Gastrocnemius medialis (tissue), 4 donors: ENCODE measurements around the gene CDK2AP2. TPM values are rescaled to one million over a fixed set of nuclear protein-coding genes. Genes with fewer than 3 reads are reported as not detected.

ENCODE experiments used
- ATAC-seq, 2 donors: fragments of 150-250 bp; one replicate each; pipeline ENCODE4 v1.9.1; 2016
- DNase-seq, 2 donors: peaks; one replicate each; pipeline ENCODE4 v3.0.0-alpha.2; 2019
- H3K27ac ChIP-seq, 4 donors: fragments of 200-600 bp; sonication (generic); 1 replicate in 1 of 4; 2 replicates in 3 of 4; pipeline ENCODE4 v1.5.1; 2016 to 2018; ENCODE audit warnings: mild to moderate bottlenecking in 2 of 4, moderate library complexity in 1 of 4
- H3K27me3 ChIP-seq, 3 donors: fragments of 200-600 bp; sonication (generic) in 2 of 3; 1 replicate in 1 of 3; 2 replicates in 2 of 3; pipeline versions ENCODE4 v1.5.1 to v1.6.0; 2016 to 2019; ENCODE audit warnings: mild to moderate bottlenecking in 1 of 3, moderate library complexity in 1 of 3
- H3K36me3 ChIP-seq, 2 donors: fragments of 200-600 bp; sonication (generic) in 1 of 2; one replicate each; pipeline ENCODE4 v1.5.1; 2017 to 2018
- H3K4me1 ChIP-seq, 2 donors: fragments of 200-600 bp; sonication (generic) in 1 of 2; one replicate each; pipeline ENCODE4 v1.5.1; 2016 to 2017; ENCODE audit warnings: mild to moderate bottlenecking in 2 of 2
- H3K4me3 ChIP-seq, 4 donors: fragments of 200-600 bp; sonication (generic) in 3 of 4; 1 replicate in 1 of 4; 2 replicates in 3 of 4; pipeline ENCODE4 v1.5.1; 2016 to 2019; ENCODE audit warnings: mild to moderate bottlenecking in 2 of 4
- H3K9me3 ChIP-seq, 3 donors: fragments of 200-600 bp; sonication (generic) in 2 of 3; 1 replicate in 1 of 3; 2 replicates in 2 of 3; pipeline ENCODE4 v1.5.1; 2016 to 2019
- CTCF ChIP-seq, 5 experiments: fragments of 450-650 bp in 3 of 5; fragments of 200-600 bp in 2 of 5; sonication (generic) in 2 of 5; IDR thresholded peaks in 4 of 5; conservative IDR thresholded peaks in 1 of 5; 1 replicate in 4 of 5; 2 replicates in 1 of 5; pipeline ENCODE4 v1.5.1; 2016 to 2019; ENCODE audit warnings: antibody characterized with exemption in 5 of 5, mild to moderate bottlenecking in 3 of 5, moderate library complexity in 3 of 5
- POLR2A ChIP-seq, 2 donors: fragments of 450-650 bp; IDR thresholded peaks; one replicate each; pipeline ENCODE4 v1.6.1; 2017; ENCODE audit warnings: antibody characterized with exemption in 2 of 2, mild to moderate bottlenecking in 2 of 2, moderate library complexity in 2 of 2
- in situ Hi-C, 4 donors: fragments of 200-750 bp; cut with MboI; loops; one replicate each; pipeline versions ENCODE4 v1.15.0 to v1.8.0; 2017; ENCODE audit warnings: low sequenced_read_pairs in 4 of 4
- intact Hi-C: fragments of 100-400 bp; cut with DNase I; formaldehyde crosslinking; loops from one replicate; pipeline ENCODE4 v1.15.1; 2023; ENCODE audit warnings: low total_unique reads
- total RNA-seq, 4 donors: library from RNA; depleted of rRNA; stranded (reverse); fragments of >200 nt; gene quantifications; one replicate each; pipeline versions ENCODE4 v1.1.0 to v1.2.3, GENCODE V29; 2016

CDK2AP2 gene
- total RNA-seq, 4 donors from 2014 or later: 24.1 to 47.5 (median 37.3) TPM

- in situ Hi-C loops: no loop called here
- H3K4me3 ChIP-seq: no peak overlapping the region
Measured at GRCh38 chr11:67525275-67525976, 17.5 kb upstream of the CDK2AP2 start.

GRCh38 chr11:67524480-67524808, 16.5 kb upstream of the CDK2AP2 start:
- Histone ChIP-seq H3K4me3 (no peak overlapping the region), H3K36me3 (no peaks in the 10 kb centered on the region), H3K27me3 (peaks cover 0 to 4% (median 4%) of the 10 kb centered on the region in 3 donors), H3K27ac (no peak overlapping the region), H3K9me3 (no peaks in the 10 kb centered on the region), H3K4me1 (no peaks in the 10 kb centered on the region)
- TF ChIP-seq POLR2A (IDR thresholded peaks at IDR 0.05): no peak
- no peak for TF ChIP-seq CTCF (IDR thresholded peaks at IDR 0.05 in 4 of 5, conservative IDR thresholded peaks at IDR 0.05 in 1 of 5)
- DNase-seq (no peak), ATAC-seq (no peak)
- intact Hi-C loops: no loop called here
- in situ Hi-C loops: no loop called here

More at GRCh38 chr11:67525275-67525976, 17.5 kb upstream of the CDK2AP2 start:
- Histone ChIP-seq H3K9me3 (no peaks in the 10 kb centered on the region), H3K27me3 (peaks cover 0 to 4% (median 4%) of the 10 kb centered on the region in 3 donors), H3K27ac (no peak overlapping the region), H3K4me1 (no peaks in the 10 kb centered on the region), H3K36me3 (no peaks in the 10 kb centered on the region)
- intact Hi-C loops: no loop called here
- ATAC-seq: no peak
- TF ChIP-seq CTCF (IDR thresholded peaks at IDR 0.05 in 4 of 5, conservative IDR thresholded peaks at IDR 0.05 in 1 of 5) (no peak), POLR2A (IDR thresholded peaks at IDR 0.05) (no peak)
- no peak for DNase-seq

- Histone ChIP-seq H3K27me3 (peaks cover 0 to 4% (median 4%) of the 10 kb centered on the region in 3 donors), H3K27ac (no peak overlapping the region), H3K4me3 (no peak overlapping the region), H3K4me1 (no peaks in the 10 kb centered on the region), H3K36me3 (no peaks in the 10 kb centered on the region), H3K9me3 (no peaks in the 10 kb centered on the region)
- TF ChIP-seq CTCF (IDR thresholded peaks at IDR 0.05 in 4 of 5, conservative IDR thresholded peaks at IDR 0.05 in 1 of 5) (no peak), POLR2A (IDR thresholded peaks at IDR 0.05) (no peak)
- in situ Hi-C loops (no loop called here), intact Hi-C loops (no loop called here)
- ATAC-seq (no peak), DNase-seq (no peak)
Measured at GRCh38 chr11:67523556-67524479, 15.9 kb upstream of the CDK2AP2 start.

GRCh38 chr11:67522844-67523555, 15.0 kb upstream of the CDK2AP2 start, which contains the start of gene CABP2:
Gene CABP2, minus strand, starts transcription at chr11:67523446. Its CDS starts 120 bp downstream, at chr11:67523326.
- peaks cover 0 to 4% (median 4%) of the 10 kb centered on the region in 3 donors for H3K27me3 ChIP-seq
- intact Hi-C loops: no loop called here
- H3K36me3 ChIP-seq: no peaks in the 10 kb centered on the region
- in situ Hi-C loops: no loop called here
- no peak within 1 kb of the TSS for H3K4me3 ChIP-seq
- no peaks in the 10 kb centered on the region for H3K4me1 ChIP-seq
- DNase-seq: no peak
- no peaks in the 10 kb centered on the region for H3K9me3 ChIP-seq
- no peak for ATAC-seq
- TF ChIP-seq POLR2A (IDR thresholded peaks at IDR 0.05): no peak
- no peak for TF ChIP-seq CTCF (IDR thresholded peaks at IDR 0.05 in 4 of 5, conservative IDR thresholded peaks at IDR 0.05 in 1 of 5)
- no peak within 1 kb of the TSS for H3K27ac ChIP-seq
